Gastroesophageal sphincter (tissue), 3 donors: ENCODE results near the gene OTOS.

Experiments used
- EP300 ChIP-seq: sonication (generic); formaldehyde crosslinking; IDR thresholded peaks from one replicate; pipeline ENCODE4 v1.6.1; 2017; ENCODE audit warnings: antibody characterized with exemption, mild to moderate bottlenecking
- POLR2A ChIP-seq, 2 donors: fragments of 450-650 bp; IDR thresholded peaks; one replicate each; pipeline ENCODE4 v1.6.1; 2017; ENCODE audit warnings: antibody characterized with exemption in 2 of 2, mild to moderate bottlenecking in 2 of 2, moderate library complexity in 1 of 2
- POLR2AphosphoS5 ChIP-seq: sonication (generic); formaldehyde crosslinking; IDR thresholded peaks from one replicate; pipeline ENCODE4 v1.6.1; 2017; ENCODE audit warnings: antibody characterized with exemption
- TF ChIP-seq, protein P1 (sequence below), 4 experiments: fragments of 200-600 bp in 2 of 4; fragments of 450-650 bp in 2 of 4; sonication (generic) in 1 of 4; IDR thresholded peaks; one replicate each; pipeline ENCODE4 v1.5.1; 2017 to 2019; ENCODE audit warnings: antibody characterized with exemption in 4 of 4, mild to moderate bottlenecking in 2 of 4, moderate library complexity in 2 of 4

DNA sequence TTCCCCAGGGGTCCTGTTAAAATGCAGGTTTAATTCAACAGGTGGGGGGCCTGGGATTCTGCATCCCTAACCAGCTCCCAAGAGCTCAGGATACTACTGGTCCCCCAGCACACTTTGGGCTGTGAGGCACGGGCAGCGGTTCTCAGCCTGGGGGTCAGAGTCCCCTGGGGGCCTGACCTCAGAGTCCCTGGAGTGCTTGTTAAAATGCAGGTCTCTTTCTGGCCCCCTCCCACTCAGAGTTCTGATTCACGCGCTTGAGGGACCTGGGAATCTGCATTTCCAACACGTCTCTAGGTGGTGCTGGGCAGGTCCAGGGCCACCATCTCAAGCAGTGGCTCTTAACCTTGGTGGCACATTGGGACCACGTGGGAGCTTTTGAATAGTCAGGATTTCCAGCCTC, 2.8 kb upstream of the OTOS start:
- TF ChIP-seq, protein P1, sequence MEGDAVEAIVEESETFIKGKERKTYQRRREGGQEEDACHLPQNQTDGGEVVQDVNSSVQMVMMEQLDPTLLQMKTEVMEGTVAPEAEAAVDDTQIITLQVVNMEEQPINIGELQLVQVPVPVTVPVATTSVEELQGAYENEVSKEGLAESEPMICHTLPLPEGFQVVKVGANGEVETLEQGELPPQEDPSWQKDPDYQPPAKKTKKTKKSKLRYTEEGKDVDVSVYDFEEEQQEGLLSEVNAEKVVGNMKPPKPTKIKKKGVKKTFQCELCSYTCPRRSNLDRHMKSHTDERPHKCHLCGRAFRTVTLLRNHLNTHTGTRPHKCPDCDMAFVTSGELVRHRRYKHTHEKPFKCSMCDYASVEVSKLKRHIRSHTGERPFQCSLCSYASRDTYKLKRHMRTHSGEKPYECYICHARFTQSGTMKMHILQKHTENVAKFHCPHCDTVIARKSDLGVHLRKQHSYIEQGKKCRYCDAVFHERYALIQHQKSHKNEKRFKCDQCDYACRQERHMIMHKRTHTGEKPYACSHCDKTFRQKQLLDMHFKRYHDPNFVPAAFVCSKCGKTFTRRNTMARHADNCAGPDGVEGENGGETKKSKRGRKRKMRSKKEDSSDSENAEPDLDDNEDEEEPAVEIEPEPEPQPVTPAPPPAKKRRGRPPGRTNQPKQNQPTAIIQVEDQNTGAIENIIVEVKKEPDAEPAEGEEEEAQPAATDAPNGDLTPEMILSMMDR (IDR thresholded peaks at IDR 0.05): no peak
- TF ChIP-seq POLR2AphosphoS5: no peak
- TF ChIP-seq POLR2A (IDR thresholded peaks at IDR 0.05): no peak
- TF ChIP-seq EP300: no peak
